Neural crest cell (in vitro differentiated cells): ENCODE data around the gene ZFYVE28. TPM values are rescaled to one million over a fixed set of nuclear protein-coding genes. Genes with fewer than 3 reads are reported as not detected.

Experiments used
- DNase-seq: peaks from one replicate; pipeline ENCODE4 v3.0.0; 2021; ENCODE audit warnings: low read depth, mixed read lengths, low spot score
- H3K27ac Mint-ChIP-seq: one replicate; pipeline ENCODE4 v1.8.0; 2021; ENCODE audit warnings: mild to moderate bottlenecking, mixed read lengths; ENCODE audit not compliant: unreplicated experiment
- H3K27me3 Mint-ChIP-seq: 2 replicates; pipeline ENCODE4 v1.8.0; 2021; ENCODE audit warnings: low read depth, mild to moderate bottlenecking, mixed read lengths
- H3K36me3 Mint-ChIP-seq: 2 replicates; pipeline ENCODE4 v1.8.0; 2021; ENCODE audit warnings: low read depth, mild to moderate bottlenecking, mixed read lengths
- H3K4me1 Mint-ChIP-seq: 2 replicates; pipeline ENCODE4 v1.8.0; 2021; ENCODE audit warnings: mixed read lengths
- H3K4me3 Mint-ChIP-seq: one replicate; pipeline ENCODE4 v1.8.0; 2021; ENCODE audit warnings: mild to moderate bottlenecking, mixed read lengths
- H3K9me3 Mint-ChIP-seq: 2 replicates; pipeline ENCODE4 v1.8.0; 2021; ENCODE audit warnings: mixed read lengths
- CTCF ChIP-seq: fragments of 200-600 bp; sonication (generic); conservative IDR thresholded peaks from 2 replicates; pipeline ENCODE4 v1.5.0; 2021; ENCODE audit warnings: antibody characterized with exemption, mild to moderate bottlenecking
- total RNA-seq: library from RNA; stranded (reverse); gene quantifications from 2 replicates; pipeline ENCODE4 v1.2.1, GENCODE V29; 2021

Gene ZFYVE28
- total RNA-seq, 1 donor from 2014 or later, result 1.4 TPM

GRCh38 chr4:2250357-2251072, 167.9 kb downstream of the ZFYVE28 start:
- no peak for TF ChIP-seq CTCF
- Mint-ChIP-seq H3K27ac (no peak overlapping the region), H3K4me3 (no peak overlapping the region), H3K4me1 (peaks cover 3% of the 10 kb centered on the region), H3K27me3 (no peaks in the 10 kb centered on the region), H3K36me3 (no peaks in the 10 kb centered on the region), H3K9me3 (no peaks in the 10 kb centered on the region)
- peak; percentile 1 for DNase-seq

DNA sequence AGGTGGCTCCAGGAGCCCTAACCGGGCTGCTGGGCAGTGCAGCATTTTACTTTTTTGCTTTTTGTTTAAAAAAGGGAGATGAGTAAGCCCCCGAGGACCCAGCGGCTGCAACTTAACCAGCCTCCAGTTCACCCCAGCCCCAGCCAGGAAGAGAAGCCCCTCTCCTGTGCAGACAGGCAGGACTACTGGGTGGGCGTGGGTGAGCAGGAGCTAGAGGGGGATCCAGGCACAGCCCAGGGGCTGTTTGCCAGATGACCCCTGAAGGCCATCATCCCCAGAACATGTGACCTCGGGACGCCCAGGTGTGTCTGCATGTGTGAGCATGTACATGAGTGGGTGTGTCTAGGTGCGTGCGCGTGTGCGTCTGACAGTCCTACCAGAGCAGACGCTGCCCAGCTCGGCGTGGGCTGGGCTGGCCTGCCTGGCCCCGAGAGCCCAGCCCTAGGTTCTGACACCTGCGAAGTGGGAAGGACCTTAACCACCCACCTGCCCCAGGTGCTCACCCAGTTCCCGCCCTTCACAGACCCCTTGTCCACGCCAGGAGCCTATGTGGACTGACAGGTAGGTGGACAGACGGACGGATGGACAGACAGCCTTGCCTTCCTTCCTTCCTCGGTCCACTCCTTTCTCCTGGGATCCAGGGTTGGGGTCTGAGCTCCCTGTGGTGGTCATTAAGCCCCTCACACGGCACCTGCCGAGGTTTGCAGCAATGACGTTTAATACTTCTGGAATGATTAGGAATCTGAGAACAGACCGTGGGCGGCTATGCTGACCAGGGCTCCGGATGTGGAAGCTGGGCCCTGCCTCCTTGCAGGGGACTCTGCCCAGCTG, 168.7 kb downstream of the ZFYVE28 start:
- no peak overlapping the region for H3K27ac Mint-ChIP-seq
- H3K4me1 Mint-ChIP-seq, result peaks cover 10% of the 10 kb centered on the region
- TF ChIP-seq CTCF, result no peak
- H3K4me3 Mint-ChIP-seq, result no peak overlapping the region
- no peaks in the 10 kb centered on the region for H3K9me3 Mint-ChIP-seq
- H3K36me3 Mint-ChIP-seq, result no peaks in the 10 kb centered on the region
- H3K27me3 Mint-ChIP-seq, result no peaks in the 10 kb centered on the region
- no peak for DNase-seq

DNA sequence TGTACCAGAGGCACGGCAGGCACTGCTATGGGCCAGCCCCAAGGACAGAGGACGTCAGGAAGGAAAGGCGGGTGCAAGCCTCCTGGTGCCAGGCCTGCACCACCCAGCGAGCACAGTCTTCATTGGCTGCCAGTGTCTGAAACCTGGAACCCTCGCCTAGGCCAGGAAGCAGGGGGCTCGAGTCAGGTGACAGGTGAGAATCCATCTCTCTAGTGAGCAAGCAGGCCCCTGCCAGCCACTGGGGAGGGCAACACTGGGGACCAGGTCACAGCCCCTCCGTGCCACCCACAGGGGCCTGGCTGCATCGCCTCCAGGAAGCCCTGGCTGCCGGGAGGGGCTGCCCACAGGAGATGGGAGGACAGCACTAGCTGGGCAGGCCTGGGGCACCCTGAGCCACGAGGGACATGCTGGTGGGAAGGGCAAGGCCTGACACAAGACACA, 169.6 kb downstream of the ZFYVE28 start:
- H3K27me3 Mint-ChIP-seq, result no peaks in the 10 kb centered on the region
- no peak overlapping the region for H3K27ac Mint-ChIP-seq
- no peaks in the 10 kb centered on the region for H3K9me3 Mint-ChIP-seq

DNA sequence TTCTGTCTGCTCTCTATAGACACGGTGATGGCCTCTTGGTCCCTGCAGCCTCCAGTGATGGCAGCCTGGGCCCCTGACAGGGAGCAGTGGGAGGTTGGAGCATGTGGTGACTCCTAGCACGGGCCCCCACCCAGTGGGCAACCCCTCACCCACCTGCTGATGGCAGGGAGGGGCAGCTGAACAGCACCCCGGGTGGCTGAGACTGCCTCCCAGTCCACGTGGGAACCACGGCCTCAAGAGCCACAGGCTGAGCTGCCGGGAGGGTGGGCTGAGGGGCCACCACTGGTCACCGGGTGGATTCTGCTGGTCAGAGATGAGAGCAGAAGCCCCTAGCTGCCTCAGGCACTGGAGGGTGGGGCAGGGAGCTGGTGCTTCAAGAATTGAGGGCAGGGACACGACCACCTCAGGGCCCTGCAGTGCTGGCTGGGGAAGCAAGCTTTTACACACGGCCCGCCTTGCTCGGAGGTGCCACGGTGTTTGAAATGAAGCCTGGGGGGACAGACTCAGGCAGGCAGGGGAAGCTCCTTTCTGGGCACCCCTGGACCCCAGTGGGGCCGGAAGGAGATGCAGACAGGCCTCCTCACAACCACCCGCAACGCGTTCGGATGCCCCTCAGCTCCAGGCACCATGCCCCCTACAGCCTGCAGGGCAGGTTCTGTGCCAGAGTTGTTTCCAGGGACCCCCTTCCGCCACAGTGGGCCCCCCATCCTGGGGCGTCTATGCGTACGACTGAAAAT, 170.2 kb downstream of the ZFYVE28 start:
- no peak for DNase-seq
- H3K4me1 Mint-ChIP-seq, result peaks cover 25% of the 10 kb centered on the region
- no peaks in the 10 kb centered on the region for H3K9me3 Mint-ChIP-seq
- no peaks in the 10 kb centered on the region for H3K36me3 Mint-ChIP-seq
- no peaks in the 10 kb centered on the region for H3K27me3 Mint-ChIP-seq
- no peak overlapping the region for H3K4me3 Mint-ChIP-seq
- no peak for TF ChIP-seq CTCF
- H3K27ac Mint-ChIP-seq, result no peak overlapping the region

More for the DNA sequence above, 169.6 kb downstream of the ZFYVE28 start:
- Mint-ChIP-seq H3K4me1 (peaks cover 19% of the 10 kb centered on the region), H3K36me3 (no peaks in the 10 kb centered on the region), H3K4me3 (peak overlapping the region; percentile 15)
- no peak for DNase-seq
- no peak for TF ChIP-seq CTCF
